GM19099 (cell line): ENCODE results near the gene MT1G.

Experiments used
- POLR2A ChIP-seq: IDR thresholded peaks from 3 replicates; pipeline ENCODE4 v1.6.1; 2011; ENCODE audit warnings: low read depth; ENCODE audit not compliant: insufficient read length; ENCODE audit errors: extremely low read depth

Gene MT1G

DNA sequence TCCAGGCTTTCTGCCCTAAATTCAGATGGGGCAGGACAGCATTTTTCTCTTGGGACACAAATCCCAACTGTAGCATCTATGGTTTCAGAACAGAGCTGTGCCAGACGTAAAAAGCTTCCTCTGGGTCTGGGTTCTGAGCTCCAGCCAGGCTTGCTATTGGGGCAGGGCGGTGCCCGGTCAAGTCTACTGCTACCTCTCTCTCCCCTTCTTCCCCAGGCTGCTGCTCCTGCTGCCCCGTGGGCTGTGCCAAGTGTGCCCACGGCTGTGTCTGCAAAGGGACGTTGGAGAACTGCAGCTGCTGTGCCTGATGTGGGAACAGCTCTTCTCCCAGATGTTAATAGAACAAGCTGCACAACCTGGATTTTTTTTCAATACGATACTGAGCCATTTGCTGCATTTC, 34.3 kb downstream of the MT1G start:
- TF ChIP-seq POLR2A = no peak

DNA sequence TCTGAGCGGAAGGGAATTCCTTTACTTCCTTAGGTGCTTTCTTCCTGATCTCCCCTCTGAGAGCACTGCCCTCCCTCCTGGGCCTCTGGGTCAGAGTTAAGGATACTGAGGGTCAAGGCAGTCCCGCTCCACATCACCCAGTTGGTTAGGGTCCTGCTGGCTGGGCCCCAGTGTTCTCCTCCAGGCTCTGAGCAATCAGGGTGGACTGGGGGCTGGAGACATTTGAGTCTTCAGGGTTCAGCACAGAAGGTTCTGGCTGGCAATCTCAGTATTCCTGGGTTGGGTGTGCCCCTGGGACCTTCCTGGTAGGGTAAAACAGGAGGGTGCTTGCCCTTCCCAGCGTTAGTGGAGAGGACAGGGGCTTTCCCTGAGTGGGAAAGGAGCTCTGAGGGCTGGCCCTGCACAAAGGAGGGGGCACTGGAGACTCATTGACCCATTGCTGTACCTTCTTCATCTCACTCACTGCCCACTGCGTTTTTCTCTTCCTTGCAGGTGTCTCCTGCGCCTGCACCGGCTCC, 35.0 kb downstream of the MT1G start:
- no peak for TF ChIP-seq POLR2A

DNA sequence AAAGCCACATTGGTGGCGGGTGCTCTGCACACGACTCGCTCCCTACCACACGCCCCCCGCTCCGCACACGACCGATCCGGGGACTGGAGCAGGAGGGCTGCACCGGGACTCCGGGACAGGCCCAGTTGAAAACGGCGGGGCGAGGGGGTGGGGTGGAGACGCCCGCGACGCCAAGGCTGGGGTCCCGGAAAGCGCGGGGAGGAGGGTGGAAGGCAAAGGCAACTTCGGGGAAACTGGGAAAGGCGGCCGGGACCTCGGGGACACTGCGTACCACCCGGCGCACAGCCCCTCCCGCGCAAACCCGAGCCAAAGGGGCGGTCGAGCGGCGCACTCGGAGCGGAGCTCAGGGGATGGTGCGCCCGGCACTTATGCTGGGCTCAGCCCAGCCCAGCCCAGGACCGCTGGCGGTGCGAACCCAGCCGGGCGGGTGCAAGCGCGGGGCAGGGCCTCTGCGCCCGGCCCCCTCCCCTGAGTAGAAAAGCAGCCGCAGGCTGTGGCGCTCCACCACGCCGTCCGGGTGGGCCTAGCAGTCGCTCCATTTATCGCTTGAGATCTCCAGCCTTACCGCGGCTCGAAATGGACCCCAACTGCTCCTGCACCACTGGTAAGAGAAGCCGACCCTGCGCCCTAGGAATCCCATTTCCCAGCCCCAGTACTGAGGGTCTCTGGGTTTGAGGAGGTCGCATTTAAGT, 35.6 kb downstream of the MT1G start, which contains the start of gene MT1M:
Gene MT1M, plus strand, starts transcription at position 504 of the 692 bp plus-strand sequence. Its CDS starts 73 bp downstream, at position 577.
- no peak for TF ChIP-seq POLR2A

DNA sequence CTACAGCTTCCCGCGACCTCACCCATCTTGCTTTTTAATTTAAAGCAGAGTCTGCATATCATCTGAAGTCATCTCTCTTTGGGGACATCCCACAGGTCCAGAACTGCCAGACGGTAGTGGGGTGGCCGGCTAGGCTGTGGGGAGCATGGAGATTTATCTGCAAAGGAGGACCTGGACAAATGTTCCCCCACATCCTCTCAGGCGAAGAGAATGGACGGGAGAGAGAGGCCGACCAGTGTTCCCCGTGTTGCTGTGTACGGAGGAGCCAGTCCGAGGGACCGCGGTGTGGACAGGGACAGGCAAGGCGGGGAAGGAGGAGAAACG, 36.1 kb downstream of the MT1G start:
- no peak for TF ChIP-seq POLR2A

DNA sequence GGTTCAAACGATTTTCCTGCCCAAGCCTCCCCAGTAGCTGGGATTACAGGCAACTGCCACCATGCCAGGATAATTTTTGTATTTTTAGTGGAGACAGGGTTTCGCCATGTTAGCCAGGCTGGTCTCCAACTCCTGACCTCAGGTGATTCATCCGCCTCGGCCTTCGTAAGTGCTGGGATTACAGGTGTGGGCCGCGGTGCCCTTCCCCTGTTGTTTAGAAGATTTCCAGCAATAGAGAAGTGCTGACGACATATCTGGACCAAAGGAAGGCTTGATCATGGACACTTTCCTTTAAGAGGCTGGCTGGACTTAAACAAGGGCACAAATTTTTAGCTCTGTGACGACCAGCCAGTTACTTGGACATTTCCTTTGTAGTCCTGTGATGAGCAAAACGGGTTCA, 36.7 kb downstream of the MT1G start:
- no peak for TF ChIP-seq POLR2A

DNA sequence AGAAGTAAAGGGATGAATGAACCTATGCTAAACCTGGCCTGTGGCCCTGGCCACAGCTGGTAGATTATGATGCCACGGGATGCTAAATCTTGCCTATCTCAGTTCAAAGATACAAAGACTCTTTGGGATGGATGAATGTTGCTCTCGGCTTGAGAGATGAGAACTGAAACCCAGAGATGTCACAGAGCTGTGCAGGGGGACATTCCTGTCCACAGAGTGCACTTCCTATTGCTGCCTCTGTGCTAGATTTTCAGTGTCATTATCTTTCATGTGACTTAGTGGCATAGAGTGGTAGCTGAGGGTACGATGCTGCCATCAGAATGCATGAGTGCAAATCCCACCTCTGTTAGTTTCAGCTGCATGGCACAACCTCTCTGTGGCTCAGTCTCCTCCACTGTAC, 37.7 kb downstream of the MT1G start:
- TF ChIP-seq POLR2A = no peak

DNA sequence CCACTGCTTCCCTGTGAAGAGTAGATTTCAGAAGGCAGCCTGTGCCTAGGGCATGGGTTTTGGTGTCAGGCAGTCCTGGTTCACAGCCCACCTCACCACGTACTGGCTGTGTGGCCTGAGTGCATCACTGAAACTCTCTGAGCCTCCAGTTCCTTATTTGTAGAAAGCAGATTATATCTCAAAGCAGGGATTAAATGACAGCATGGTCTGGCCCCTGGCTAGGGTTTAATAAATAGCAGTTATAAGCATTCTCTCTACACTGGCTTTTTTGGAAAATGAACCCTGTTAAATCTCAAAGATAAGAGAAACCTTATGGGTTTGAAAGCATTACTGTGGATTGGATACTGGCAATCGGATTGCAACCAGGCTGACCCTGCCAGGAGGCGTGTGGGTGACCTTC, 38.3 kb downstream of the MT1G start:
- no peak for TF ChIP-seq POLR2A

DNA sequence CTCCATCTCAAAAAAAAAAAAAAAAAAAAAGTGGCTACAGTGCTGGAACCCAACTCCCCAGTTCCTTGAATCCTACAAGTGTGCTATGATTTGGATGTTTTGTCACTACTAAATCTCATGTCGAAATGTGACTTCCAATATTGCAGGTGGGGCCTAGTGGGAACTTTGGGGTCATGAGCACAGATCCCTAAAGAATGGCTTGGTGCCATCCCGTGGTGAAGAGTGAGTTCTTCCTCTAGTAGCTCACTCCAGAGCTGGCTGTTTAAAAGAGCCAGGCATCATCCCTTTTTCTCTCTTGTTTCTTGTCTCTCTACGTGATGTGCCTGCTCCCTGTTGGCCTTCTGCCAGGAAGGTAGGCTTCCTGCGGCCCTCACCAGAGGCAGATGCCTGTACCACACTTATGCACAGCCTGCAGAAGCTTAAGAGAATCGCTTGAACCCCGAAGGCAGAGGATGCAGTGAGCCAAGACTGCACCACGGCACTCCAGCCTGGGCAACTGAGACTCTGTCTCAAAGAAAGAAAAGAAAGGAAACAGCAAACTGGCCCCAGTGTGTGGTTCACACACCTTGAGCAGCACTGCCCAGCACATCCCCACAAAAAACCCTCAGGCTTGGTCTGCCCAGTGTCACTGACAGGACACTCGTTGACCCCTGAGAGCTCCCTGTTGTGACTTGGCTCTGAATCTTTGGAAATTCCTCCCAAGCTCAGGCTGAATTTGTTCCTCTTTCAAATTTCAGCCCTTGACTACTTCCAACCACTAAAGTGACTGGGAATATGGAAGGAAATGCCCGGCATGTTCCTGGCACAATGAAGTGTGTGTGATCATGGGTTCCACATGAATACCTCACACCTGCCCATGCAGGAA, 39.1 kb downstream of the MT1G start:
- TF ChIP-seq POLR2A = no peak

DNA sequence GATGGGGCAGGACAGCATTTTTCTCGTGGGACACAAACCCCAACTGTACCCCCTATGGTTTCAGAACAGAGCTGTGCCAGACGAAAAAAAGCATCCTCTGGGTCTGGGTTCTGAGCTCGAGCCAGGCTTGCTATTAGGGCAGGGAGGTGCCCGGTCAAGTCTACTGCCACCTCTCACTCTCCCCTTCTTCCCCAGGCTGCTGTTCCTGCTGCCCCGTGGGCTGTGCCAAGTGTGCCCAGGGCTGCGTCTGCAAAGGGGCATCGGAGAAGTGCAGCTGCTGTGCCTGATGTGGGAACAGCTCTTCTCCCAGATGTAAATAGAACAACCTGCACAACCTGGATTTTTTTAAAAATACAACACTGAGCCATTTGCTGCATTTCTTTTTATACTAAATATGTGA, 41.2 kb downstream of the MT1G start:
- TF ChIP-seq POLR2A = no peak

DNA sequence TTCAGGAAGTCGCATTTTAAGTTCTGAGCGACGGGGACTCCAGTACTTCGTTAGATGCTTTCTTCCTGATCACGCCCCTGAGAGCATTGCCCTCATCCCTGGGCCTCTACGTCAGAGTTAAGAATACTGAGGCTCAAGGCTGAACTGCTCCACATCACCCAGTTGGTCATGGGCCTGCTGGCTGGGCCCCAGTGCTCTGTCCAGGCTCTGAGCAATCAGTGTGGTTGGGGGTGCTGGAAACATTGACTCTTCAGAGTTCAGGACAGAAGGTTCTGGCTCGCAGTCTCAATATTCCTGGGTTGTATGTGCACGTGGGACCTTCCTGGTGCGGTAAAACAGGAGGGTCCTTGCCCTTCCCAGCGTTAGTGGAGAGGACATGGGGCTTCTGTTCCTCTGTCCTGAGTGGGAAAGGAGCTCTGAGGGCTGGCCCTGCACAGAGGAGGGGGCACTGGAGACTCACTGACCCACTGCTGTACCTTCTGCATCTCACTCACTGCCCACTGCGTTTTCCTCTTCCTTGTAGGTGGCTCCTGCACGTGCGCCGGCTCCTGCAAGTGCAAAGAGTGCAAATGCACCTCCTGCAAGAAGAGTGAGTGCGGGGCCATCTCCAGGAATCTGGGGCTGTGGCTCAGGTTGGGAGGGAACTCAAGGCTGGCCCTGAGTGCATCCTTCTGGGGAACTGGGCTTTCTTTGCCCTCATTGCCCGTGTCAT, 41.8 kb downstream of the MT1G start:
- no peak for TF ChIP-seq POLR2A

DNA sequence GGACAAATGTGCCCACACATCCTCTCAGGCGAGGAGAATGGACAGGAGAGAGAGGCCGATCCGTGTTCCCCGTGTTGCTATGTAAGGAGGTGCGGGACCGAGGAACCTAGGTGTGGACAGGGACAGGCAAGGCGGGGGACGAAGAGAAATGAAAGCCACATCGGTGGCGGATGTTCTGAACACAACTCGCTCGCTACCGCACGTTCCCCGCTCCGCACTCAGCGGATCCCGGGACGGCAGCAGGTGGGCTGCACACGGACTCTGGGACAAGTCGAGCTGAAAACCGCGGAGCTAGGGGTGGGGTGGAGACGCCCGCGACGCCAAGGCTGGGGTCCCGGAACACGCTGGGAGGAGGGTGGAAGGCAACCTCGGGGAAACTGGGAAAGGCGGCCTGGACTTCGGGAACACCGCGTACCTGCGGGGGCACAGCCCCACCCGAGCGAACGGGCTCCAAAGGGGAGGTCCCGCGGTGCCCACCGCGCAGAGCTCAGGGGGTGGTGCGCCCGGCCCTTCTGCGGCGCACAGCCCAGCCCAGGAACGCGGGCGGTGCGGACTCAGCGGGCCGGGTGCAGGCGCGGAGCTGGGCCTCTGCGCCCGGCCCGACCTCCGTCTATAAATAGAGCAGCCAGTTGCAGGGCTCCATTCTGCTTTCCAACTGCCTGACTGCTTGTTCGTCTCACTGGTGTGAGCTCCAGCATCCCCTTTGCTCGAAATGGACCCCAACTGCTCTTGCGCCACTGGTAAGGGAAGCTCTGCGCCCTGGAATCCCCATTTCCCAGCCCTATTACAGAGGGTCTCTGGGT, 42.5 kb downstream of the MT1G start, which contains the start of gene MT1E:
Gene MT1E, plus strand, starts transcription at position 642 of the 803 bp plus-strand sequence. Its CDS starts 71 bp downstream, at position 713.
- peak; percentile 66 for TF ChIP-seq POLR2A

DNA sequence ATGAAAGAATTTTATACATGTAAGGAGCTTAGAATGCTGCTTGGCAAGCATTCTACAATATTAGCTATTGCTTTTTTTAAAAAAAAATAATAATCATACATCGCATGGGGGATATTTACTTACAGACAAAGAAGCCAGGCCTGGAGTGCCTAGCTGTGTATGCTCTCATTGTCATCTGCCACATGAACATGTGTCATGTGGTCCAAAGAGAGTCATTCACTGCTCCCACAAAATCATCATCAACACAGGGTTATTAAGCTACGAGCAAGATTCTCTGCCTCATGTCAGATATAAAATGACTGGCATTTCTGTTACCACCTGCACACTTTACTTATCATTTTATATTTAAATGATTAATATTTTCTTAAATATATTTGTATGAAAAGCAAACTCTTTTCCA, 44.2 kb downstream of the MT1G start:
- no peak for TF ChIP-seq POLR2A

DNA sequence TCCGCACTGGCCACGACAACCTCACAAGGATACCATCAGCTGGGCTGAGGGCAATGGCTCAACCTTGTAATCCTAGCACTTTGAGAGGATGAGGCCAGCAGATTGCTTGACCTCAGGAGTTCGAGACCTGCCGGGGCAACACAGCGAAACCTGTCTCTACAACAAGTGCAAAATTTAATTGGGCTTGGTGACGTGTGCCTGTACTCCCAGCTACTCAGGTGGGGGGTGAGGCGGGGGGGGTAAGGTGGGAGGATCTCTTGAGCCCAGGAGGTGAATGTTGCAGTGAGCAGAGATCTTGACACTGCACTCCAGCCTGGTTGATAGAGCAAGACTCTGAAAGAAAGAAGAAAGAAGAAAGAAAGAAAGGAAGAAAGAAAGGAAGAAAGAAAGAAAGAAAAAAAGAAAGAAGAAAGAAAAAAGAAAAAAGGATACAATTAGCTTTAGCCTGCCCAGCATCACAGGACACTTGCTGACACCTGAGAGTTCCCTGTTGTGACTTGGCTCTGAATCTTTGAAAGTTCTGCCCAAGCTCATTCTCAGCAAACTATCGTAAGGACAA, 47.4 kb downstream of the MT1G start:
- TF ChIP-seq POLR2A = no peak

DNA sequence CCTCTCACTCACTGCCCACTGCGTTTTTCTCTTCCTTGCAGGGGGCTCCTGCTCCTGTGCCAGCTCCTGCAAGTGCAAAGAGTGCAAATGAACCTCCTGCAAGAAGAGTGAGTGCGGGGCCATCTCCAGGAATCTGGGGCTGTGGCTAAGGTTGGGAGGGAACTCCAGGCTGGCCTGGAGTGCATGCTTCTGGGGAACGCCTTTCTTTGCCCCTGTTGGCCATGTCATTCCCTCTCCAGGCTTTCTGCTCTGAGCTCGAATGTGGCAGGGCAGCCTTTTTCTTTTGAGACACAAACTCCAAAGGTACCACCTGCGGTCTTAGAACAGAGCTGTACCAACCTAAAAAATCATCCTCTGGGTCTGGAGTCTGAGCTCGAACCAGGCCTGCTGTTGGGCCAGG, 49.7 kb downstream of the MT1G start:
- no peak for TF ChIP-seq POLR2A
